HG03135 (cell line): ENCODE data around the gene PADI3.
"Not testable (repeated sequence)": the region's sequence is repeated elsewhere in the genome, so short reads cannot be mapped to it uniquely, and the experiment has no call there.

Experiments
- ATAC-seq: cut with Tn5 transposase; IDR thresholded peaks from one replicate; pipeline ENCODE4 v1.9.1; 2021; ENCODE audit warnings: mild to moderate bottlenecking, moderate library complexity; ENCODE audit not compliant: unreplicated experiment

Gene PADI3

DNA sequence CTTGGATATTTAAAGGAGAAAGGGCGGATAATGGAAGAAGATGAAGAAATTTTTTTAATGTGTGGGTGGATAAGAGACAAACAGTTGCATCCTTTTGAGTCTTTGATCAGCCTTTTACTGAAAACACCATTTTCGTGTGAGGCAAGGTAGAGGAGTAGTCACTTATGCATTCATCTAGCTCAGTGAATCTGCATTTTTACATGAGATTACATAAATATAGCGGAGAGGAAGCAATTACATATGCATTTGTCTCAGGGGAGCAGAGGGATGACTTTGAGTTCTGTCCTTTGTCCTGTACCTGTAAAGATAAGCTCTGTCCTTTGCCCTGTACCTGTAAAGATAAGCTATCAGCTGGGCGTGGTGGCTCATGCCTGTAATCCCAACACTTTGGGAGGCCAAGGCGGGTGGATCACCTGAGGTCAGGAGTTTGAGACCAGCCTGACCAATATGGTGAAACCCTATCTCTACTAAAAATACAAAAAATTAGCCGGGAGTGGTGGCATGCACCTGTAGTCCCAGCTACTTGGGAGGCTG, 73.0 kb downstream of the PADI3 start:
- ATAC-seq = not testable (repeated sequence)

DNA sequence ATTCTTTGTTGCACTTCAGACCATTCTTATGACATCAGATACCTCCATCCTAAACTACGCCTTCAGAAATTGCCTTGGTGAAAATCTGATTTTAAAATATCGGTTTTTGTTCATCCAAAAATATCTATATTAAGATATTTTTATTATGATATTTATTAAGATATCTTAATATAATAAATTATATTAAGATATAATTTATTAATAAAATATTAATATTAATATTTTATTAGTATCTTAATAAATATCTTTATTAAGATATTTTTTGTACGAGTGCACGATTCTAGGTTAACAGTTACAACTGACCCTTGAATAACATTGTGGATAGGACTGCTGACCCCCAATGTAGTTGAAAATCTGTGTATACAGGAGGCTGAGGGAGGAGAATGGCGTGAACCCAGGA, 80.0 kb downstream of the PADI3 start:
- ATAC-seq = no peak

DNA sequence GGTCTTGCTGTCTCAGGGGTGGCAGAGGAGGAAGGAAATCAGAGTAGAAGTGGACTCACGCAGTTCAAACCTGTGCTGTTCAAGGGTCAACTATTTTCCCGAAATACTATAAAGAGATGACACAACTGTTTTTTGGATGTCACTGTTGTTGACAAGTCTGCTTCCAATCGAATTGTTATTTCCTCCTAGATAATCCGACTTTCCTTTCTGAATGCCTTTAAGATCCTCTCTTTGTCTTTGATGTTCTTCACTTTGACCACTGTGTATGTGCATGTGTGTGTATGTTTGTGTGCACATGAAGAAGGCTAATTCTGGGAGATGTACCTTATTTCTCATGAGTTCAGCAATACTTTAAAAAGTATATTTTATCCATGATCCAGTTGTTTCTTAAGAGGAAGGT, 80.7 kb downstream of the PADI3 start:
- ATAC-seq = no peak

DNA sequence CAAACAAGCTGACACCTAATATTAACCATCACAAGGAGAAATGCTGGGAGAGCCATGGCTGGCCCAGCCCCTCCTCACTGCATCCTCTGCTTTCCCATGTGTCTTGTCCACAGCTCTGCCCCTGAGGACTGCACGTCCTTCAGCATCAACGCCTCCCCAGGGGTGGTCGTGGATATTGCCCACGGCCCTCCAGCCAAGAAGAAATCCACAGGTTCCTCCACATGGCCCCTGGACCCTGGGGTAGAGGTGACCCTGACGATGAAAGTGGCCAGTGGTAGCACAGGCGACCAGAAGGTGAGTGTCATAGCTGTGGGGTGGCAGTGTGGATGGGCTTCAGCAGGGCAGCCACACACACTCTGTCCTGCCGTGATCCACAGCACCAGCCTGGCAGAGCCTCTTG, 82.0 kb downstream of the PADI3 start:
- no peak for ATAC-seq

DNA sequence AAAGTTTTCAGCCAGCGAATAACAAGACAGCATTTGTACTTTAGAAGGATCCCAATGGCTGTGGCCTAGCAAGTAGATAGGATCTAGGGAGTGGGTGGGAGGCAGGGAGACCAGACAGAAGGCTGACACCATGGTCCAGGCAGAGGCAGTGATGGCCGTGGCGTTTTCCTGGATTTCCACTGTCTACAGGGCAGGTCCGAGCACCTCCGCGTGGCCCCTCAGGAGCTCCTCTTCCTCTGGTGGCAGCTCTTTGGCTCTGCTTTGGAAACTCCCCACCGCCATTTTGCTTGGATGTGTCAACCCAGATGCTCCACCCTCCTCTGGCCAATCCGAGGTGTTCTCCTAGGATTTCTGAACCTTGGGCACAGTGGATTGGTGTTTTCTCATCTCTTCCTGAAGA, 84.2 kb downstream of the PADI3 start:
- ATAC-seq = no peak
